ENCODE results near the gene SPRN.
"Not testable (repeated sequence)": the region's sequence is repeated elsewhere in the genome, so short reads cannot be mapped to it uniquely, and the experiment has no call there.

SPRN gene

GRCh38 chr10:133424601-133425000, at the start of gene SPRN:
TSS of gene SPRN (minus strand) at chr10:133424625. CDS start at chr10:133423681, 944 bp downstream.
- not testable (repeated sequence) for DNase-seq

- DNase-seq = no peak
Observed at GRCh38 chr10:133474027-133474426, 49.6 kb upstream of the SPRN start.

- no peak for DNase-seq
Observed at GRCh38 chr10:133473270-133473669, 48.8 kb upstream of the SPRN start.

- DNase-seq = no peak
Observed at GRCh38 chr10:133471300-133472109, 47.1 kb upstream of the SPRN start.

GRCh38 chr10:133469205-133469604, 44.8 kb upstream of the SPRN start:
- DNase-seq = not testable (repeated sequence)

GRCh38 chr10:133467286-133467911, 43.0 kb upstream of the SPRN start:
- DNase-seq = no peak

- DNase-seq = no peak
Observed at GRCh38 chr10:133466683-133467275, 42.4 kb upstream of the SPRN start.

- no peak for DNase-seq
Observed at GRCh38 chr10:133465950-133466474, 41.6 kb upstream of the SPRN start.

- no peak for DNase-seq
Observed at GRCh38 chr10:133465191-133465949, 40.9 kb upstream of the SPRN start.

GRCh38 chr10:133464582-133465031, 40.2 kb upstream of the SPRN start:
- no peak for DNase-seq

- no peak for DNase-seq
Observed at GRCh38 chr10:133462512-133463305, 38.3 kb upstream of the SPRN start.

- DNase-seq = no peak
Observed at GRCh38 chr10:133461841-133462240, 37.4 kb upstream of the SPRN start.

GRCh38 chr10:133461027-133461426, 36.6 kb upstream of the SPRN start:
- DNase-seq = no peak

- no peak for DNase-seq
Observed at GRCh38 chr10:133460208-133460769, 35.9 kb upstream of the SPRN start.

GRCh38 chr10:133459454-133460207, 35.2 kb upstream of the SPRN start:
- no peak for DNase-seq

- DNase-seq = peak; percentile 17
Observed at GRCh38 chr10:133458710-133459453, 34.5 kb upstream of the SPRN start.

GRCh38 chr10:133458021-133458709, 33.7 kb upstream of the SPRN start:
- DNase-seq = no peak

- DNase-seq = no peak
Observed at GRCh38 chr10:133457100-133457841, 32.8 kb upstream of the SPRN start.

All from NCI-H226 (cell line).